HUES6 (cell line): ENCODE measurements around the gene RERG.
"Not testable (repeated sequence)": the region's sequence is repeated elsewhere in the genome, so short reads cannot be mapped to it uniquely, and the experiment has no call there.

Experiments used
- H3K27ac ChIP-seq: 2 replicates; pipeline ENCODE4 v1.7.0; 2013; ENCODE audit warnings: low read depth, mild to moderate bottlenecking, low read length, inconsistent platforms
- H3K27me3 ChIP-seq: 2 replicates; pipeline ENCODE4 v1.6.1; 2013; ENCODE audit warnings: low read length; ENCODE audit not compliant: control insufficient read depth, insufficient read depth
- H3K36me3 ChIP-seq: 2 replicates; pipeline ENCODE4 v1.6.1; 2013; ENCODE audit warnings: low read length; ENCODE audit not compliant: control insufficient read depth, insufficient read depth
- H3K4me1 ChIP-seq: 2 replicates; pipeline ENCODE4 v1.6.1; 2013; ENCODE audit warnings: low read length; ENCODE audit not compliant: control insufficient read depth, insufficient read depth
- H3K4me3 ChIP-seq: 2 replicates; pipeline ENCODE4 v1.5.1; 2013; ENCODE audit warnings: low read depth, low read length
- H3K9ac ChIP-seq: one replicate; pipeline ENCODE4 v1.6.1; 2013; ENCODE audit warnings: mild to moderate bottlenecking, low read length
- H3K9me3 ChIP-seq: 2 replicates; pipeline ENCODE4 v1.6.1; 2013; ENCODE audit warnings: low read depth, low read length; ENCODE audit not compliant: control insufficient read depth, insufficient read depth

Gene RERG

GRCh38 chr12:15077751-15078150 is 143.5 kb downstream of the RERG start:
- H3K9me3 ChIP-seq, H3K27ac ChIP-seq, H3K36me3 ChIP-seq, H3K27me3 ChIP-seq, H3K9ac ChIP-seq, H3K4me1 ChIP-seq, H3K4me3 ChIP-seq: not testable (repeated sequence)

GRCh38 chr12:15074351-15074750 is 146.9 kb downstream of the RERG start:
- H3K4me1 ChIP-seq: no peaks in the 10 kb centered on the region
- H3K9ac ChIP-seq: no peak overlapping the region
- no peak overlapping the region for H3K4me3 ChIP-seq
- H3K9me3 ChIP-seq: no peaks in the 10 kb centered on the region
- H3K27me3 ChIP-seq: no peaks in the 10 kb centered on the region
- H3K27ac ChIP-seq: no peak overlapping the region
- H3K36me3 ChIP-seq: no peaks in the 10 kb centered on the region

- no peak overlapping the region for H3K9ac ChIP-seq
- H3K4me1 ChIP-seq: no peaks in the 10 kb centered on the region
- H3K9me3 ChIP-seq: no peaks in the 10 kb centered on the region
- no peak overlapping the region for H3K4me3 ChIP-seq
- no peaks in the 10 kb centered on the region for H3K36me3 ChIP-seq
- H3K27ac ChIP-seq: no peak overlapping the region
- no peaks in the 10 kb centered on the region for H3K27me3 ChIP-seq
Measured at GRCh38 chr12:15059123-15059522, 162.1 kb downstream of the RERG start.
